H1 (cell line): ENCODE measurements around the gene ARGLU1. TPM values are rescaled to one million over a fixed set of nuclear protein-coding genes. Genes with fewer than 3 reads are reported as not detected.

ENCODE experiments used
- CTCF ChIA-PET: fragments of 300-600 bp; sonication (Branson Sonifier 250); formaldehyde crosslinking; loops from one replicate; lab custom pipeline; 2021; ENCODE audit not compliant: partially characterized antibody; lab: Charles Lee
- POLR2A ChIA-PET: fragments of 300-600 bp; sonication (Branson Sonifier 250); formaldehyde crosslinking; loops from one replicate; lab custom pipeline; 2021; ENCODE audit warnings: inconsistent platforms; ENCODE audit not compliant: partially characterized antibody; lab: Charles Lee
- DNase-seq, 2 experiments: peaks; one replicate each; pipeline versions ENCODE4 v3.0.0 to v3.0.0-alpha.2; 2010 to 2022; ENCODE audit warnings: low spot score in 2 of 2, low read depth in 1 of 2, mixed read lengths in 1 of 2
- FAIRE-seq: peaks from 2 replicates; lab custom pipeline; 2011; peaks lifted over from hg19 to GRCh38; lab: Jason Lieb, UNC
- H2AFZ ChIP-seq: 2 replicates; pipeline ENCODE4 v1.8.1; 2012; ENCODE audit warnings: low read length, inconsistent platforms
- H2AK5ac ChIP-seq: 2 replicates; pipeline ENCODE4 v1.6.1; 2013; ENCODE audit warnings: low read depth, low read length
- H2BK120ac ChIP-seq: replicated peaks from 2 replicates; pipeline ENCODE3; 2013; ENCODE audit warnings: low read depth, low read length, inconsistent platforms
- H2BK12ac ChIP-seq: 2 replicates; pipeline ENCODE4 v1.6.1; 2013; ENCODE audit warnings: low read depth, low read length
- H2BK15ac ChIP-seq: 2 replicates; pipeline ENCODE4 v1.6.1; 2013; ENCODE audit warnings: low read length
- H2BK20ac ChIP-seq: 2 replicates; pipeline ENCODE4 v1.6.1; 2013; ENCODE audit warnings: low read length
- H2BK5ac ChIP-seq: 2 replicates; pipeline ENCODE4 v1.6.1; 2013; ENCODE audit warnings: low read depth, low read length
- H3K14ac ChIP-seq: 2 replicates; pipeline ENCODE4 v1.6.1; 2013; ENCODE audit warnings: inconsistent platforms; ENCODE audit not compliant: insufficient read length
- H3K18ac ChIP-seq: 2 replicates; pipeline ENCODE4 v1.6.1; 2013; ENCODE audit warnings: low read length; ENCODE audit errors: extremely low read depth
- H3K23ac ChIP-seq: 2 replicates; pipeline ENCODE4 v1.6.1; 2013; ENCODE audit warnings: inconsistent platforms; ENCODE audit not compliant: insufficient read length
- H3K23me2 ChIP-seq: 2 replicates; pipeline ENCODE4 v1.6.1; 2013; ENCODE audit warnings: low read depth, low read length
- H3K27ac ChIP-seq: 2 replicates; pipeline ENCODE4 v1.6.1; 2011; ENCODE audit warnings: low read depth, low read length, inconsistent platforms
- H3K27me3 ChIP-seq, 4 experiments: replicated peaks in 1 of 4; 1 replicate in 1 of 4; 2 replicates in 3 of 4; pipeline versions ENCODE4 v1.6.1 to v1.8.1; 2011 to 2013; ENCODE audit warnings: low read length in 3 of 4, mild to moderate bottlenecking in 3 of 4, inconsistent platforms in 2 of 4, mixed read lengths in 2 of 4, moderate library complexity in 1 of 4; ENCODE audit not compliant: control insufficient read depth in 3 of 4, insufficient read depth in 3 of 4; ENCODE audit errors: extremely low read depth in 1 of 4
- H3K36me3 ChIP-seq, 4 experiments: 2 replicates each; pipeline versions ENCODE4 v1.6.1 to v1.8.1; 2011 to 2013; ENCODE audit warnings: mild to moderate bottlenecking in 4 of 4, low read length in 3 of 4, moderate library complexity in 2 of 4, control low read depth in 1 of 4, inconsistent platforms in 1 of 4; ENCODE audit not compliant: insufficient read depth in 4 of 4, control insufficient read depth in 2 of 4
- H3K4ac ChIP-seq: replicated peaks from 2 replicates; pipeline ENCODE3; 2013; ENCODE audit warnings: low read length, low read depth, mixed read lengths, inconsistent platforms; ENCODE audit not compliant: insufficient read length
- H3K4me1 ChIP-seq, 4 experiments: replicated peaks in 1 of 4; 1 replicate in 1 of 4; 2 replicates in 3 of 4; pipeline versions ENCODE4 v1.6.1 to v1.8.1; 2011 to 2013; ENCODE audit warnings: low read length in 3 of 4, inconsistent platforms in 2 of 4, mixed read lengths in 1 of 4; ENCODE audit not compliant: insufficient read depth in 4 of 4, control insufficient read depth in 3 of 4
- H3K4me2 ChIP-seq, 2 experiments: 2 replicates each; pipeline versions ENCODE4 v1.6.1 to v1.8.1; 2011 to 2013; ENCODE audit warnings: low read depth in 2 of 2, low read length in 2 of 2, control low read depth in 1 of 2, inconsistent platforms in 1 of 2, mild to moderate bottlenecking in 1 of 2; ENCODE audit not compliant: insufficient read depth in 1 of 2
- H3K4me3 ChIP-seq, 4 experiments: fragments of 200-600, 300-600 bp in 1 of 4; sonication (generic), shearing (Covaris generic), sonication (Bioruptor Twin) in 1 of 4; 2 replicates each; pipeline versions ENCODE4 v1.5.1 to v1.8.1; 2011 to 2016; ENCODE audit warnings: low read length in 4 of 4, low read depth in 3 of 4, control low read depth in 2 of 4, inconsistent platforms in 2 of 4, mild to moderate bottlenecking in 2 of 4, mixed read lengths in 1 of 4, moderate library complexity in 1 of 4; ENCODE audit not compliant: insufficient read depth in 2 of 4; ENCODE audit errors: extremely low read depth in 1 of 4
- H3K56ac ChIP-seq: replicated peaks from 2 replicates; pipeline ENCODE3; 2013; ENCODE audit warnings: low read depth, mild to moderate bottlenecking, mixed read lengths, low read length, inconsistent platforms; ENCODE audit not compliant: insufficient read length
- H3K79me1 ChIP-seq: 2 replicates; pipeline ENCODE4 v1.6.1; 2013; ENCODE audit warnings: low read depth, low read length, control low read depth
- H3K79me2 ChIP-seq, 2 experiments: 2 replicates each; pipeline versions ENCODE4 v1.6.1 to v1.8.1; 2012 to 2013; ENCODE audit warnings: low read length in 2 of 2, mild to moderate bottlenecking in 2 of 2, inconsistent platforms in 1 of 2; ENCODE audit not compliant: insufficient read depth in 2 of 2, control insufficient read depth in 1 of 2
- H3K9ac ChIP-seq, 4 experiments: replicated peaks in 1 of 4; 1 replicate in 1 of 4; 2 replicates in 3 of 4; pipeline versions ENCODE4 v1.6.1 to v1.8.1; 2011 to 2013; ENCODE audit warnings: low read depth in 3 of 4, low read length in 3 of 4, control low read depth in 2 of 4, mild to moderate bottlenecking in 2 of 4, moderate library complexity in 2 of 4, inconsistent platforms in 1 of 4; ENCODE audit errors: extremely low read depth in 1 of 4
- H3K9me3 ChIP-seq, 2 experiments: 2 replicates each; pipeline versions ENCODE4 v1.6.1 to v1.8.1; 2012 to 2013; ENCODE audit warnings: mild to moderate bottlenecking in 2 of 2, moderate library complexity in 2 of 2, control low read depth in 1 of 2, inconsistent platforms in 1 of 2, low read depth in 1 of 2, low read length in 1 of 2, mixed read lengths in 1 of 2; ENCODE audit not compliant: insufficient read depth in 2 of 2
- H4K20me1 ChIP-seq, 2 experiments: replicated peaks in 1 of 2; 2 replicates each; pipeline versions ENCODE3 to v1.8.1; 2011 to 2013; ENCODE audit warnings: inconsistent platforms in 2 of 2, low read length in 2 of 2, mild to moderate bottlenecking in 1 of 2; ENCODE audit not compliant: insufficient read depth in 2 of 2, control insufficient read depth in 1 of 2
- H4K5ac ChIP-seq: 2 replicates; pipeline ENCODE4 v1.6.1; 2013; ENCODE audit warnings: low read length, low read depth, mixed read lengths, inconsistent platforms; ENCODE audit not compliant: insufficient read length
- H4K8ac ChIP-seq: 2 replicates; pipeline ENCODE4 v1.8.0; 2013; ENCODE audit warnings: mild to moderate bottlenecking, moderate library complexity, low read length, inconsistent platforms; ENCODE audit not compliant: insufficient read depth; ENCODE audit errors: extremely low read depth
- H4K91ac ChIP-seq: replicated peaks from 2 replicates; pipeline ENCODE3; 2013; ENCODE audit warnings: low read length, mixed read lengths, inconsistent platforms; ENCODE audit not compliant: insufficient read length
- ASH2L ChIP-seq: fragments of 200-600, 300-600 bp; sonication (generic); IDR thresholded peaks from one replicate; pipeline ENCODE4 v1.7.1; 2017; ENCODE audit warnings: low read length
- ATF2 ChIP-seq: IDR thresholded peaks from 2 replicates; pipeline ENCODE4 v1.6.1; 2012; ENCODE audit warnings: low read length, inconsistent platforms
- CHD1 ChIP-seq: IDR thresholded peaks from 2 replicates; pipeline ENCODE4 v1.6.1; 2012; ENCODE audit warnings: low read depth, low read length, improper control_type of control experiment
- CHD2 ChIP-seq: IDR thresholded peaks from 2 replicates; pipeline ENCODE4 v1.6.1; 2012; ENCODE audit warnings: low read length, improper control_type of control experiment
- EP300 ChIP-seq, 2 experiments: IDR thresholded peaks; 1 replicate in 1 of 2; 2 replicates in 1 of 2; pipeline ENCODE4 v1.6.1; 2011 to 2012; ENCODE audit warnings: low read depth in 2 of 2, low read length in 2 of 2, mild to moderate bottlenecking in 2 of 2, borderline replicate concordance in 1 of 2, inconsistent platforms in 1 of 2, moderate library complexity in 1 of 2
- GTF2F1 ChIP-seq: IDR thresholded peaks from 2 replicates; pipeline ENCODE4 v1.6.1; 2012; ENCODE audit warnings: low read depth, low read length, improper control_type of control experiment, borderline replicate concordance
- MAFK ChIP-seq: IDR thresholded peaks from 2 replicates; pipeline ENCODE4 v1.6.1; 2012; ENCODE audit warnings: low read depth, mild to moderate bottlenecking, improper control_type of control experiment, low read length
- MAX ChIP-seq: IDR thresholded peaks from 2 replicates; pipeline ENCODE4 v1.6.1; 2012; ENCODE audit warnings: inconsistent platforms
- RAD21 ChIP-seq, 2 experiments: IDR thresholded peaks in 1 of 2; conservative IDR thresholded peaks in 1 of 2; 2 replicates each; pipeline ENCODE4 v1.6.1; 2011; ENCODE audit warnings: low read depth in 2 of 2, low read length in 2 of 2, improper control_type of control experiment in 1 of 2, inconsistent platforms in 1 of 2, mild to moderate bottlenecking in 1 of 2, moderate library complexity in 1 of 2
- SIRT6 ChIP-seq: IDR thresholded peaks from one replicate; pipeline ENCODE4 v1.7.1; 2012; ENCODE audit warnings: low read length, inconsistent platforms
- SP1 ChIP-seq: IDR thresholded peaks from 2 replicates; pipeline ENCODE4 v1.6.1; 2011; ENCODE audit warnings: low read depth, low read length
- TCF12 ChIP-seq: IDR thresholded peaks from 2 replicates; pipeline ENCODE4 v1.6.1; 2011; ENCODE audit warnings: low read depth, mild to moderate bottlenecking, low read length
- TEAD4 ChIP-seq: IDR thresholded peaks from 2 replicates; pipeline ENCODE4 v1.6.1; 2012; ENCODE audit warnings: low read depth, low read length, inconsistent platforms, mixed read lengths
- WGBS, 2 experiments: shearing (Covaris generic) in 1 of 2; methylation state at CpG; one replicate each; pipeline versions ENCODE4 v1.1.6 to v1.1.7; 2013 to 2015; ENCODE audit warnings: low lambda C conversion rate in 2 of 2, mixed read lengths in 2 of 2, inconsistent platforms in 1 of 2, low coverage in 1 of 2, missing lambda C conversion rate in 1 of 2; ENCODE audit not compliant: insufficient replicate concordance in 2 of 2, insufficient coverage in 1 of 2, insufficient read length in 1 of 2; ENCODE audit errors: extremely low coverage in 1 of 2, missing lambda C conversion rate in 1 of 2; 5-methylcytosine and 5-hydroxymethylcytosine counted together
- polyA plus RNA-seq, 7 experiments: library from polyadenylated mRNA; depleted of rRNA in 3 of 7; stranded (reverse) in 5 of 7; unstranded in 2 of 7; fragments of >200 nt in 5 of 7; fragments of 200-250 nt in 2 of 7; gene quantifications; 1 replicate in 5 of 7; 2 replicates in 1 of 7; 4 replicates in 1 of 7; pipeline versions ENCODE4 v1.2.1 to v1.2.3, GENCODE V29; 2011 to 2013; ENCODE audit warnings: missing spikeins in 2 of 7, mixed read lengths in 2 of 7
- total RNA-seq: library from RNA; stranded (reverse); fragmentation: NEBNext Ultra II Directional; extraction: Animal tissue kit (Norgen Biotek cat#: 25700); gene quantifications from 2 replicates; pipeline ENCODE4 v1.2.1, GENCODE V29; 2021

The ARGLU1 gene
- total and polyA plus RNA-seq, 2 of the 8 experiments (the other 6 are each of a cell fraction or from before 2014, with no cell fraction given) = 47.8 to 84.9 TPM

- no peak overlapping the region for H3K23ac ChIP-seq
- H3K9me3 ChIP-seq = peaks cover 2 to 3% of the 10 kb centered on the region in 2 experiments; a peak in 2 of 4 replicates
- H3K4ac ChIP-seq = no peak overlapping the region
- H4K8ac ChIP-seq = no peak overlapping the region
- no peak overlapping the region for H4K5ac ChIP-seq
- H3K18ac ChIP-seq = no peak overlapping the region
- H2BK15ac ChIP-seq = no peak overlapping the region
- no peak overlapping the region for H3K4me3 ChIP-seq
- no peak overlapping the region for H3K14ac ChIP-seq
- H2AK5ac ChIP-seq = no peak overlapping the region
- H3K79me2 ChIP-seq = no peaks in the 10 kb centered on the region
- H3K23me2 ChIP-seq = peaks cover 4% of the 10 kb centered on the region; the same call in 1 of the 2 replicates
- ChIA-PET CTCF (interaction anchor here (1.5 kb wide), 1 partner anchor 11 kb away, joined by 5 read pairs; no protein-coding TSS in a partner anchor), POLR2A (no interaction called here)
- no peak overlapping the region for H3K27ac ChIP-seq
- H3K4me1 ChIP-seq = no peaks in the 10 kb centered on the region
- no peak overlapping the region for H2BK120ac ChIP-seq
- H2BK5ac ChIP-seq = no peak overlapping the region
- H3K79me1 ChIP-seq = 0 out of 2 replicates have a peak, but pooled peaks cover 2% of the 10 kb centered on the region
- no peak overlapping the region for H3K4me2 ChIP-seq
- H4K91ac ChIP-seq = no peak overlapping the region
- WGBS, 2 experiments = 98% methylated on average over 2 of the region's 2 CpGs; no CpG with 5 or more reads in 1 of the 2 experiments
- peaks cover 0 to 3% of the 10 kb centered on the region in 2 experiments for H4K20me1 ChIP-seq
- no peak overlapping the region for H2BK20ac ChIP-seq
- H2AFZ ChIP-seq = no peak overlapping the region
- H3K36me3 ChIP-seq = no peaks in the 10 kb centered on the region
- no peaks in the 10 kb centered on the region for H3K27me3 ChIP-seq
- FAIRE-seq (no peak), DNase-seq (no peak)
- H2BK12ac ChIP-seq = no peak overlapping the region
- H3K56ac ChIP-seq = no peak overlapping the region
- no peak overlapping the region for H3K9ac ChIP-seq
- no peak for TF ChIP-seq CHD2
- TF ChIP-seq SP1 = no peak
- no peak for TF ChIP-seq ASH2L
- no peak for TF ChIP-seq TEAD4
- TF ChIP-seq RAD21 (IDR thresholded peaks at IDR 0.05 in 1 of 2, conservative IDR thresholded peaks at IDR 0.05 in 1 of 2; ENCODE audit: low read depth in 2 of 2, low read length in 2 of 2) = no peak
- no peak for TF ChIP-seq GTF2F1
- TF ChIP-seq MAX = no peak
- no peak for TF ChIP-seq ATF2
- no peak for TF ChIP-seq CHD1
- no peak for TF ChIP-seq SIRT6
- TF ChIP-seq EP300 (IDR thresholded peaks at IDR 0.05; ENCODE audit: borderline replicate concordance in 1 of 2, low read depth in 2 of 2, low read length in 2 of 2) = no peak
- TF ChIP-seq TCF12 = no peak
- no peak for TF ChIP-seq MAFK
Observed at GRCh38 chr13:106591299-106591698, 23.4 kb upstream of the ARGLU1 start.
